Stimulated activated CD8-positive, alpha-beta memory T cell treated with anti-CD3 and anti-CD28 coated beads, Interleukin-15, amount 100 ng/mL, for 1 hour (primary cell): Measurements from ENCODE around the gene PHOX2A.

Experiments used
- DNase-seq: peaks from one replicate; pipeline ENCODE4 v3.0.0-alpha.2; 2020; ENCODE audit warnings: low read depth

Gene PHOX2A

DNA sequence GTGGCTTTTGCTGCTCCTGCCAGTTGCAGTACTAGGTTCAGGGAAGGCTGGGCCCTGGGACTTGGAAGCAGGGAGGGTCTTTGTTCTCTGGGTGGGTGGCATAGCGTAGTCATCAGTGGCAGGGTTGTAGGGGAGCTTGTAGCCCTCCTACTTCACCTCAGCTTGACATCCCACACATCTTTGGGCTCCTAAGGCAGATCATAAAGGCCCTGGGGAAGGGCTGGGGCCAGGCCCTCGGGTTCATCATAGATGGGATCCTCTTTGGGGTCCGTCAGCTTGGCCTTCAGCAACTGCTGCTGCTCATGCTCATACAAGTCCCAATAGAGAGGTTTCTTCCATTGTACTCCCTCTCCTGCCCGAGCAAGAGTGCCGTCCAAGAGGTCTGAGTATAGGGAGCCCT is 6.0 kb upstream of the PHOX2A start:
- no peak for DNase-seq

DNA sequence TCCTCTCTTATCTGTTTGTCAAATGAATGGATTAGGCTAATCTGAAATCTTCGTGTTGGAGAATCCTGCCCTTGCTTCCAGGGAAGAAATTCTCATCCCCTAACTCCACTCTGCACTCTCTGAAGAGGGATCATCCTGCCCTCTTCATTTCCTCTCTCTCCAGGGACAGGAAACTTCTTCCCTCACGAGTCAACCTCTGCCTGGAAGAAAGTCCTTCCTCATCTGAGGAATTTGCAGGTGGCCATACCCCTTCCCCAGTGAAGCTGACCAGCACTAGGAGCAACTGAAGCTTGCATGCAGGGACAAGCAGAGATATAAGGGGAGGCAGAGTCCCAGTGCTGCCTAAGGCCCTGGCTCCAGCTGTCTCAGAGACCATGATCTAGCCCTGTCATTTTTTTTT is 3.6 kb upstream of the PHOX2A start:
- DNase-seq: no peak

DNA sequence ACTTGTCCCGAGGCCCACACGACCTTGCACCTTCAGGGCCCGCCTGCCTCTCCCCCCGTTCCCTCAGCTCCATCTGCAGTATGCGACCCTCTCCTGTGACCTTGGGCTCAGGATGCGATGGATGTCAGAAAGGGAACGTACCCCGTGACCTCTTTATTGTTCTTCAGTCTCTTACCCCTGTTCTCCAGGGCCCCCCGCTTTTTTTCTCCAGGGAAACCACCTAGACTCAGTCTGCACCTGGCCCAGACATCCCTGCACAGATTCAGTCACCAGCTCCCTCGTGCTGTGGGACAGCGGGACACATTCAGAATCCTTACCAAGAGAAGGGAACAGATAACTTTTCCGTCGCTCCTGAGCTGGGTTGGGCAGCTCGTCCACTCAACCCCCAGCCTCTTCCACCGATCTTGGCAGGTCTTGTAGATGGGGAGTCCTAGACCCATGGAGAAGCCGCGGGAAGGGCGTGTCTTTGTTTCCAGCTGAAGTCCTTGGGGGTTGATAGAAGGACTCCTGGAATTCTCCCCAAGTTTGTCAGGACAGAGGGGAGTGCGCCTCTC is 1.4 kb upstream of the PHOX2A start:
- DNase-seq: no peak

DNA sequence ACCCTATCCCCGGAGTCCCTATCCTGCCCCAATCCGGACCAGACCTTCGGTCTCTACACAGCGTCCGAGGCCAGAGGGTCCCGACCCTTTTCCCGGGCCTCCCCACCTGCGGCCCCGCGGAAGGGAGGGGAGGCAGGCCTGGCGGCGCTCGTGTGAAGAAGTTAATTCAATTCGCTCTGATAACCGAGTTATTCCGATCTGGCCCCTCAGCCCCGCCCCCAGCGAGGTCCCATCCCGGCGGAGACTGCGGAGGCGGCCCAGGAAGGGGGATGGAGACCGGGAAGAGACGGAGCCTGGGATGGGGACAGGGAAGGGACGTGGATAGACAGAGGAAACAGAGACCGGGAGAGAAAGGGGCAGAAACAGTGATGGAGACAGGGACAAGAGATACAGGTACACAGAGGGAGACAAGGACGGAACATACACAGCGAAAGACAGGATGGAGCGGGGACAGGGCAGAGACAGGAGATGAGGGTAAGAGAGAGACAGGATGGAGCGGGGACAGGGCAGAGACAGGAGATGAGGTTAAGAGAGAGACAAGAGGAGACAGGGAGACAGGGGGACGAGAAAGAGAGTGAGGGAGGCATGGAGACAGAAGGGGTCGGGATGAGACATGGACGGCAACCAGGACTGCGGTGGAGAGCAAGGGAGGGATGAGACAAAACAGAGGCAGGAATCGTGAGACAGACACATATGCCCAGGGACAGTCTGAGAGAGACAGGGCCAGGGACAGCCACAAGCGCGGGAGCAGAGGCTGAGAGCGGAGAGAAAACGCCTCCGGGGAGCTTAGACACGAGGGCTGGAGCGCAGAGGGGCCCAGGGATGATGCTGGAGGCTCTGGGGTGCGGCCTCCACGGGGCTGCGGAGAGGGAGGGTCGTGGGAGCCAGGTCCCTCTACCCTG is 636 bp upstream of the PHOX2A start:
- no peak for DNase-seq

DNA sequence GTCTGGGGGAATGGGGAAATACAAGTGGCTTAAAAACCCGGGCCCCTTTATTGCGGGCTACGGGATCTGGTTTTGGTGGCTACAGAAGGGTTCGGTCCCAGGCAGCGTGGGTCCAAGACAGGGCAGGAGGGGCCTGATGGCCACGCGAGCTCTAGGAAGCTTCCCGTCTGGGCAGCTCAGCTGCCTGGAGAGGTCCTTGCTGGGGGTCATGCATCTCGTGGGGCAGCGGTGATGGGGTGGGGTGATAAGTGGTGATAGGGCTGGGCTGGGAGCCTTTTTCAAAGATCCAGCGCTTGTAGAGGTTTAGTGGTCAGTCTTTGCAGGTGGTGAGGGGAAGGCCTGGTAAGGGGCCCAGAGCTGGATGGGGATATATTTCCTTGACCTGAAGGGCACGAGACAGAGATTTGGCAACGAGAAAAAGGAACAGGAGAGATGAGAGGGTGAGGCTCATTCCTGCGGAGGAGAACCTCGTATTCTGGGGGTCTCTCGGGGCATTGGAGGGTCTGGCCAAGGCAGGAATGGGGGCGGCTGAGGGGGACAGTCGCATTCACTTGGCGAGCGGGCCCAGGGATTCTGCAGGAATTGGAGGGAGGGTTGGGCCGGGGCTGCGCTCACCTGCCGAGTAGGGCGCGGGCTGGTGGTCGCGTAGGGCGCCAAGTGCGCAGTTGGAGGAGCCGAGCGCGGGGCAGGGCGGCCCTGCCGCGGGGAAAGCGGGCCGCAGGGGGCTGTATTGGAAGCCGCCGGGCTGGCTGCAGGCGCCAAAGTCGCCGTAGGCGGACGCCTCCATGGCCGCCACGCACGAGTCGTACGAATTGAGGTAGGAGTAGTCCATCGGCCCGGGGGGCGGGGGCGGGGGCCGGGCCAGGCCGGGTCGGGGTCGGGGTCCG is 560 bp downstream of the PHOX2A start:
- no peak for DNase-seq

DNA sequence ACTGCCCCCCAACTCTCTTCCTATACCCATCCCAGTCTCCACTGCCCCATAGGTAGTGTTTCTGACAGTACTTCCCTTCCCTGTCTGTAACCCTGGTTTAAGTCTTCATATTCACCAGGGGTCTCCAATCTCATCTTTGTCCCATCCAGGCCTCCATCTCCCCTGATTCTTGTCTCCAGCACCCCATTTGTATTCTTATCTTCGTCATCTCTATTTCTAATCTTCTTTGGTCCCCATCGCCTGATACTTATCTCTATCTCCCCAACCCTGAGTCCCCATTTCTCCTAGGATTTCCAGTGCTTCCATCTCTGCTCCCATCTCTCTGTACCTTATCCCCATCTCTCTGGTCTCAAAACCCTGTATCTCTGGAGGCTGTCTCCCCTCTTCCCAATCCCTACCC is 1.8 kb downstream of the PHOX2A start:
- DNase-seq: no peak

DNA sequence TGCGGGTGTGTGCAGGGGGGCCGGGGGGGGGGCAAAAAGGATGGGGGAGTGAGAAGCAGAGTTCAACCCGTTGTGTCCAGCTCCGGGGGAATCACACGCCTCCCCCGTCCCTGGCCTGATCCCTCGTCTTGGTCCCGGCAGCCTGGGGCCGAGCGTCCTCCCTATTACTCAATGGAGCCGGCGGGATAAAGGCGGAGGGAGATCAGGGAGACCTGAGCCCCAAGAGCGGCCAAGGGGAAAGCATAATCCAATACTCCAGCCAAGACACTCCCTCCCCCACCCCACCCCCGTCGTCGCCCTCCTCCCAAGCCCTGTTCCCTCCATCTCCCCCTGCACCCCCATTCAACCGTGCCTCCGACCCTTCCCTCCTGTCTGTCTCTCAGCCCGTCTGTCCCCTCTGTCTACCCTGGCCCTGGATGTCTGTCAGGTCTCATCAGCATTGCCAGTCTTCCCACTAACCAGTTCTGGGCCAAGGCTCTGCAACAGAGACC is 2.6 kb downstream of the PHOX2A start:
- no peak for DNase-seq

DNA sequence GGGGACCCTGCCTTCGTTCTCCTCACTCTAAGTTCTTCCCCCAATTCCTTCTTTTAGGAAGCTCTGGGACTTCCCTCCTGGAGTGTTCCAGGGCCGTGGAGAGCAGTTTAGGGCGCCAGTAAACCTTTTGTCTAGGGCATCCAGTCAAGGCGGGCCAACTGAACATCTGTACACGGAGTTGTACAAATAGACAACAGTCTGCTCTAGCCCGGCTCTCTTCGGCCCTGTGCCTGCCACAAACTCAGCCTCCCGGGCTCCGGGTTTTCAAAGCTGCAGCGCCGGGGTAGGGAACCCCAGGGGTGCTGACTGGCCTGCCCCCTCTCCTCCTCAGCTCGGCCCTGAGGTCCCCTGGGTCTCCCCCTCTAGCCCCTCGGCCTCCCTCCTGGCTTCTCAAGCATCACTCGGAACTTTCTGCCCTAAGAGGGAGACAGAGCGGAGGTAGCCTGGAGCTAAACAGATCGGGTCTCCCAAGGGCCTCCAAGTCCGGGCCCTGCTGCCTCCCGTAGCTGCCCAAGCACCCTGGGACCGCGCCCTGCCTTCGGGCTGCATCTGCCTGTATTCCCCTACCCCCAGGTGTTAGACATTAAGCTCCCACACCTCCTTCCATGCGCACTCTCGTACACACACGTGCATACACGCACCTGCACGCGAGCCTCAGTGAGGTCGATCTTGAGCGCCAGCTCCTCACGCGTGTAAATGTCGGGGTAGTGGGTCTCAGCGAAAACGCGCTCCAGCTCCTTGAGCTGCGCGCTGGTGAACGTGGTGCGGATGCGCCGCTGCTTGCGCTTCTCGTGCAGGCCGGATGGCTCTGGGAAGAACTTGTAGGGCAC is 3.3 kb downstream of the PHOX2A start:
- no peak for DNase-seq

DNA sequence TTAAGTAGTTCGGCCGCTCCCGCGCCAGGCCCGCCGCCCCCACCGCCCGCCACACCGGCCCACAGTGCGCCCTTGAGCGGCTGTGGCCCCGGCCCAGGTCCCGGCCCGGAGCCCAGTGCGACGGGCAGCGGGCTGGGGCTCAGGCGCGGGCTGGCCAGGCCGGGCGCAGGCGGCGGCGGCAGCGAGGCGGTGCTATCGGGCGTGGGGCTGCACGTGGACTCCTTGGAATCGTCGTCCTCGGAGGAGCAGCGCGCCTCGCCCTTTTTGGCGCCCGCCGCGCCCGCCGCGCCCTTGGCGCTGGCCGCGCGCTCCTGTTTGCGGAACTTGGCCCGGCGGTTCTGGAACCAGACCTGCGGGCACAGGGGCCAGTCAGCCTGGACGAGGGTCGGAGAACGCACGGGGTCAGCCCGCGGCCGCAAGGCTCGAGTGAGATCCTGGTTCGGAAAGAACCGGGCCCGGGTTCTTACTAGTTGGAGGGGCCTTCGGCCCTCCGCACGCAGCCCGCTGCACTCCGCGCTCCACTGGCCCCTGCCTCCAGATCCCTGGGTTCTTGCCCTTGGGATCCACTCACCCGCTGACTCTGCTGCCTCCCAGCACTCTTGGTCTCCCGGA is 4.0 kb downstream of the PHOX2A start:
- DNase-seq: no peak

DNA sequence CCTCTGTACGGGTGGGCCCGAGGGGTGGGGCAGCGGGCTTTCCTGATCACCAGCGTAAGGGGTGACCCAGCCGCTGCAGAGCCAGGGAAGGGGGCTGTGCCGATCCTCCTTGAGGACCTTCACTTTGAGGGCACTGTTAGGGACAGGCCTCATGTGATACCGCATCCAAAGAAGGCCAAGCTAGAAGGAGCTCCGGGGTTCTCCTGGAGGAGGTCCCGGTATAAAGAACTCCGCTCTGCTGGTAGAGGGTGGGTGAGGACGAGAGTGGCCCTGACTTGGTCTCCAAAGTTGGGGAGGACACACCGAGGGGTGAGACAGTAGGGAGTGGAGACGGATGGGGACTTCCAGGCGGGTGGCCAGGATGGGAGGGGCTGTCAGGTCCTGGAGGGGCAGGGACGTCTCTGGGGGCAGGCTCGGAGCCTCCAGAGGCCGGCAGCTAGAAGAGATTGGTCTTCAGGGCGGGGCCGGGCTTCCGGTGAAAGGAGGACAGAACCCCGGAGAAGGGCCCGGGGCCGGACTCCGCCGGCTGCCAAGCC is 4.6 kb downstream of the PHOX2A start:
- DNase-seq: no peak

DNA sequence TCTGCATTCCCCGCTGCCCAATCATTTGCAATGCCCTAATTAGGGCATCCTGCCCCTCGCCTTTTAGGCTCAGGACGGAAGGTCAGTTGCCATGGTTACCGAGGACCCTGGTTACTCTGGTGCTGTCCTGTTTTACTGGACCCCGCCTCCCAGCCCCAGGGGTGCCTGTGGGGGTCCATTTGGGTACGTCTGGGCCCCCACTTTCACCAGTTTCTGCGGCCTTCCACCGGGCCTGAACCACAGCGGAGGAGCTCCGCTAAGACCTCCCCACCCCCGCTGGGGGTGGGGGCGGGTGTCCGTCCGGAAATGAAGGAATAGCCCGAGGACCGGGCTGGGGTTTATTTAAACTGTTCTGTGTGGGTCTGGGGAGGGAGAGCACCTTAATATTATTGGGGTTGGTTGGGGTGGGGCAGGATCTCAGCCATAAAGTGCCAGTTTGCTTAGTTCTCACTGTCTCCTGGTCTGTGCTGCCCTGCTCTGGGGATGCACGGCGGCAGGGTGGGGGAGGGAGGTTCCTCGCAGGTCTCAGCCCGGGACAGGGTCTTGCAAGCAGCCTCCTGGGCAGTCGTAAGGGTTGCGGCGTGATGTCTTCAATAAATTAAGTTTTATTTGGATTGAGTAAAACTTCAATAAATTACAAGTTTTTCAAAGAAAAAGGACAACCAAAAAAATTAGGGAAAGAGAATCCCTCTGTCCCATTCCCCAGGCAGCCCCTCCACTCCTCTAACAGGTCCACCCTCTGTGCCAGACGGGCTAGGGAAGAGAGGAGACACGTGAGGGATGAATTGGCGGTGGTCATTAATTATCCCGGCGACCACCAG is 5.3 kb downstream of the PHOX2A start:
- no peak for DNase-seq

DNA sequence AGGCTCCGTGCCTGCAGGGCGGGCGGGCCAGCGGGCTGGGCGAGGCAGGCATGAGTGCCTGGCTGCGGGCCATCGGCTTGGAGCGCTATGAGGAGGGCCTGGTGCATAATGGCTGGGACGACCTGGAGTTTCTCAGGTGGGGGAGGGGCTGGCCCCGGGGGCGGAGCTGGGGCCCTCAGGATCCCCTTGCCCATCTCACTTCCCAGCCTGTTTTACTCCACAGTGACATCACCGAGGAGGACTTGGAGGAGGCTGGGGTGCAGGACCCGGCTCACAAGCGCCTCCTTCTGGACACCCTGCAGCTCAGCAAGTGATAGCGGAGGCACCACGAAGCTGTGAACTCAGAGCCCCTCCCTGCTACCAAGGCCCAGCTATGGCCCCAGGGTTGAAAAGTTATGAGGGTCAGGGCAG is 5.9 kb downstream of the PHOX2A start:
- no peak for DNase-seq

DNA sequence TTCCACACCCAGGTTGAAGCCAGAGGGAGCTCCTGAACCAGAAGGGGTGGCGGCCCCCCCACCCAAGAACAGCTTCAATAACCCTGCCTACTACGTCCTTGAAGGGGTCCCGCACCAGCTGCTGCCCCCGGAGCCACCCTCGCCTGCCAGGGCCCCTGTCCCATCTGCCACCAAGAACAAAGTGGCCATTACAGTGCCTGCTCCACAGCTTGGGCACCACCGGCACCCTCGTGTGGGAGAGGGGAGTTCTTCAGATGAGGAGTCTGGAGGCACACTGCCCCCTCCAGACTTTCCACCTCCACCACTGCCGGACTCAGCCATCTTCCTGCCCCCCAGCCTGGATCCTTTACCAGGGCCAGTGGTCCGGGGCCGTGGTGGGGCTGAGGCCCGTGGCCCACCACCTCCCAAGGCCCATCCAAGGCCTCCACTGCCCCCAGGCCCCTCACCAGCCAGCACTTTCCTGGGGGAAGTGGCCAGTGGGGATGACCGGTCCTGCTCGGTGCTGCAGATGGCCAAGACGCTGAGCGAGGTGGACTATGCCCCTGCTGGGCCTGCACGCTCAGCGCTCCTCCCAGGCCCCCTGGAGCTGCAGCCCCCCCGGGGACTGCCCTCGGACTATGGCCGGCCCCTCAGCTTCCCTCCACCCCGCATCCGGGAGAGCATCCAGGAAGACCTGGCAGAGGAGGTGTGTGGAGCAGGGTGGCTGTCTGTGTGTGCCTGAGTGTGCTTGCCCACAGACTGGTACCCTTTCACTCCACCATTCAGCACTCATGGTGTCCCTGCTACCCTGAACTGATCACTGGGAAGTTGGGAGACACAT is 6.7 kb downstream of the PHOX2A start:
- no peak for DNase-seq

DNA sequence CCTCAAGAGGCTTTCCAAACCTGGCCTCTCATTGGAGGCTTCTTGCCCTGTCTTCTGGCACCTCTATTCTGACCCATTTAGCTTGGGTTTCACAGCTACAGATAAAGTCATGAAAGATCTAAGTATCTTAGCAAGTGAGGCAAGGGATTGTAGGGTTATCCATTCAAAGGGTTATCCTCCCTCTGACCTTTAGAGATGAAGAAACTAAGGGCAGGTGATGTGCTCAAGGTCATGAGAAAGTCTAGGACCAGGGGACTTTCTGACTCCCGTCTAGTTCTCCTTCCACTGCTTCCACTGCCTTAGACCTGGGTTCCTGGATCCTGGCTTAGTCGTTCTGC is 7.2 kb downstream of the PHOX2A start:
- DNase-seq: no peak

DNA sequence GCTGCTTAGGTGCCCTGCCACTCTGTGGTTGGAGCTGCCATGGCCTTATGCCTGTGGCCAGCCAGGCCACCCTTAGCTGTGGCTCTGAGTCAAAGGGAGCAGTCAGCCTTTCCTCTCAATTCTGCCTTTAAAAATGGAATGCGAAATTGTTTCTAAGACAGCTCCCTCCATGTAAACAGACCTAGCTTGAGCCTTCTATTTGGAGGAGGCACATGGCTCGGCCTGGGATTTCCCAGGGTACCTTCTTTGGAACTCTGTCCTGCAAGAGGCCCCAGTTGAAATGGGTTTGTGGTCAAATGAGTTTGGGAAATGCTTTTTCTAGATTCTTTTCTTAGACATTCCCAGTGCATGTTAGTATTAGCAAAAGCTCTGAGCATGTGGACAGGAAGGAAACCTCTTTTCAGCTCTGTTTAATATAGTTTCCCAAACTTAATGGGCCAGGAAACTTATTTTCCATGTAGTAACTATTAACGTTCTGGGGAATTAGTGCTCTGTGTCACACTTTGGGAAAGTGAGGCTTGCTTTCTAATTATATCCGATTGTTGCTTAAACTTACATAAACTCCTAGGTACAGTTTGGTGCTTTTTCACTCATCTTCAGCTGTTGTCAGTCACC is 7.8 kb downstream of the PHOX2A start:
- no peak for DNase-seq

DNA sequence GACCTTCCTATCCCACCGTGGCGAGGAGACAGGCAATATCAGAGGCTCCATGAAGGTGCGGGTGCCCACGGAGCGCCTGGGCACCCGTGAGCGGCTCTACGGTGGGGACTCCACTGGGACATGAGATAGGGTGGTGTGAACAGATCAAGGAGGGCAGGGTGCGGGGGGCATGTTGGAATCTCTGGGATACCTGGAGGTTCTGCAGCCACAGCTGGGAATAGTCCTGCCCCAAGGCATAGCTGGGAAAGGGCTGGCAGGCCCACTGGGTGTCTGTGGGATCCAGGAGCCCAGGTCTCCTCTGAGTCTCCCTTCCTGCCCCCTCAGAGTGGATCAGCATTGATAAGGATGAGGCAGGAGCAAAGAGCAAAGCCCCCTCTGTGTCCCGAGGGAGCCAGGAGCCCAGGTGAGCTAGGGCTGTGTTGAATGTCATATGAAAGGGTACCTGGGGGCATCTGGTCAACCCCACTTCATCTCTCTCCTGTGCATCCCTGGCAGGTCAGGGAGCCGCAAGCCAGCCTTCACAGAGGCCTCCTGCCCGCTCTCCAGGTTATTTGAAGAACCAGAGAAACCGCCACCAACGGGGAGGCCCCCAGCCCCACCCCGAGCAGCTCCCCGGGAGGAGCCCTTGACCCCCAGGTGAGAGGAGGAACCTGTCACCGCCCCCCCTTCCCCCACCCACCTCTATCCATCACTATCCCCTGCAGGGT is 8.5 kb downstream of the PHOX2A start:
- DNase-seq: no peak

DNA sequence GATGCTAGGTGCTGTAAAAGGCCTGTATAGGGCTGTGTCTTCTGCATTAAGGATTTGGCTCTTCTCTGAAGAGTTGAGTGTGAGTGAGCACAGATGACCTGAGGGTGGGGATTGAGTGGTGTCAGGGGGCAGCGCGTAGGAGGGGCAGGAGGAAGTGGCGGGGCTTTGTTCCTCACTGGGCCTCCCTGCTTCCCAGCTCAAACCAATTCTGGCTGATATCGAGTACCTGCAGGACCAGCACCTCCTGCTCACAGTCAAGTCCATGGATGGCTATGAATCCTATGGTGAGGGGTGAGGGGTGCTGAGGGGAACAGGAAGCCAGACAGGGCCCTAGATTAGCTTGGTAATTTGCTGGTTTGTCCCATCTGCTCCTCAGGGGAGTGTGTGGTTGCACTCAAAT is 9.1 kb downstream of the PHOX2A start:
- no peak for DNase-seq

DNA sequence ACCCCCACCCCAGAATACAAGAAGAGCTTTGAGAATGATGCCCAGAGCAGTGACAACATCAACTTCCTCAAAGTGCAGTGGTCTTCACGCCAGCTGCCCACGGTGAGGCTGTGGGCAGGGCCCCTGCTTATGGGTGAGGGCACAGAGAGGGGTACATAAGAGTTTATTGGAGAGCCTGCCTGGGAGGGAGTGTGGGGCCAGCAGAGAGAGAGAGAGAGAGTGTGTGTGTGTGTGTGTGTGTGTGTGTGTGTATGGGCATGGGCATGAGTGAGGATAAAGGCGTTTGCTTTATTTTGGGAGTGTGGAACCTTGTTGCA is 9.5 kb downstream of the PHOX2A start:
- DNase-seq: no peak
